ENCODE results near the gene PRND.
"Not testable (repeated sequence)": the region's sequence is repeated elsewhere in the genome, so short reads cannot be mapped to it uniquely, and the experiment has no call there.

The PRND gene

GRCh38 chr20:4721719-4722118 lies at the start of gene PRND:
Gene PRND (plus strand): TSS chr20:4721909. CDS start chr20:4724552, 2,643 bp downstream.
- no peak for DNase-seq (ENCODE audit: low read depth)

DNA sequence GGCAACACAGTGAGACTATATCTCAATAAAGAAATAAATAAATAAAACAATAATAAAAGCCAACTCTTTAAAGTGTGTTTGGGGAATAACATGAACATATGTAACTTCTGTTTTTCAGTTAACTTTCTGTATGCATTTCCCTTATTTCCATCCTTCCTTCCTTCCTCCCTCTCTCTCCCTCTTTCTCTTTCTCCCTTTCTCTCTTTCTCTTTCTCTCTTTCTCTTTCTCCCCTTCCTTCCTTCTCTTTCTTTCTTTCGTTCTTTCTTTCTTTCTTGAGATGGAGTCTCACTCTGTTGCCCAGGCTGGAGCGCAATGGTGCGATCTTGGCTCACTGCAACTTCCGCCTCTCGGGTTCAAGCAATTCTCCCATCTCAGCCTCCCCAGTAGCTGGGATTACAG lies 48.8 kb upstream of the PRND start:
- no peak for DNase-seq (ENCODE audit: low read depth)

GRCh38 chr20:4673371-4674001 lies 48.2 kb upstream of the PRND start:
- DNase-seq (ENCODE audit: low read depth) = no peak

- DNase-seq (ENCODE audit: low read depth) = no peak
Observed at GRCh38 chr20:4674672-4675071, 47.0 kb upstream of the PRND start.

DNA sequence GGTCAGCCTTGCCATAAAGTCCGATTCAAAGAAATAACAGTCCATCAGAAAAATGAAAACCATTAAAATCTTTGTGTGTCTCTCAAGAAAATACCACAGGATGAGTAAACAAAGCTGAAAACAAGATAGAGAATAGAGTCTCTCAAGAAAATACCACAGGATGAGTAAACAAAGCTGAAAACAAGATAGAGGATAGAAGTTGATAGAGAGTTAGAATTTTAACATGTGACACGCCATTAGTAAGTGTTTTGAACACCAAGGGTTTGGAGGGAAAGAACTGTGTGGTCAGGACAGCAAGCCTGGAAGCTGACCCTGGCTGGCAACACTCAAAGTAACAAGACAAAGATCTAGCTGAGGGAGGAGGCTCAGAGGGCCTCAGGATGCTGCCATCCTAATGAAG lies 43.9 kb upstream of the PRND start:
- no peak for DNase-seq (ENCODE audit: low read depth)

DNA sequence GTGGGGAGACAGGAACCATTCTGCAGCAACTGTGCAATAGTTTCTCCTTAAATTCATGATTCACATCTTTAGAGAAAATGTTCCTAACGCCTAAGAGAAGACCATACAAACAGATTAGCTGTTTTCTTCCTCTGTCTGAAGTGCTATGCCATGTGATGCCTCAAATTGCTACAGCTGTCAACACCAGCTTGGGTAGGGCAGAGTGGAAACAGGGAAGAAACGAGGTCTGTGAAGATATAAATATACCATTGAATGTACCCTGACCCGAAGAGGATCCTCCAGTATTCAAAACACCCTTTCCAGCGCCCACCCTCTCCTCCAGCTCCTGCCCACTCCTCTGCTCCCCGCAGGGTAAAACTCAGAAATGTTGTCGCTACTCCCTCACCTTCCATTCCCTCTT lies 40.3 kb upstream of the PRND start:
- DNase-seq (ENCODE audit: low read depth) = no peak

GRCh38 chr20:4681991-4682401 lies 39.7 kb upstream of the PRND start:
- DNase-seq (ENCODE audit: low read depth) = no peak

- DNase-seq (ENCODE audit: low read depth) = no peak
Observed at GRCh38 chr20:4682682-4683081, 39.0 kb upstream of the PRND start.

DNA sequence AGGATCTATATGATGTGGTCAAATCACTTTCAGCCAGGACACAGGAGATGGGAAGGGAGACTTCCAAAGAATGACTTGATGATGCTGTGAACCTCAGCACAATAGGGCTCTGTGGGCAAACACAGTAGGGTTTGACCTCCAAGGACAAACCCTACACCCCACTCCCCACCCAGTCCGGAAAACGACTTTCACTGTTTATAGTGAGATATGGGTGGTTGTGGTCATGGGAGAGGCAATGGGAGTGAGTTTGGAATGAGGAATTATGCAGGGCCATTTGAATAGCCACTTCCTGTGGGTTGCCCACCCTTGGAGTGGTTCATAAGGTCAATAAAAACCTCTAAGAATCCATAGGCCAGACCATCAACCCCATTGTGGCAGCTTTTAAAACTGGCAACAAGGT lies 38.4 kb upstream of the PRND start:
- DNase-seq (ENCODE audit: low read depth) = no peak

- DNase-seq (ENCODE audit: low read depth) = no peak
Observed at GRCh38 chr20:4684837-4685413, 36.8 kb upstream of the PRND start.

DNA sequence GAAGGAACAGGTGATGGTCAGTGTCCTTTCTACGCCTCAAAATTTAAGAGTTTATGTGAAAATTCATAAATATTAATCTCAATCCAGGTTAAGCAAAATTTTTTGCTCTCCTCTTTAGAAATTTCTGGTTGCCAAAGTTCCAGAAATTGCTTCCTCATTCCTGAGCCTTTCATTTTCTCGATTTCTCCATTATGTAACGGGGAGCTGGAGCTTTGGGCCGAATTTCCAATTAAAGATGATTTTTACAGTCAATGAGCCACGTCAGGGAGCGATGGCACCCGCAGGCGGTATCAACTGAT lies 35.8 kb upstream of the PRND start:
- no peak for DNase-seq (ENCODE audit: low read depth)

DNA sequence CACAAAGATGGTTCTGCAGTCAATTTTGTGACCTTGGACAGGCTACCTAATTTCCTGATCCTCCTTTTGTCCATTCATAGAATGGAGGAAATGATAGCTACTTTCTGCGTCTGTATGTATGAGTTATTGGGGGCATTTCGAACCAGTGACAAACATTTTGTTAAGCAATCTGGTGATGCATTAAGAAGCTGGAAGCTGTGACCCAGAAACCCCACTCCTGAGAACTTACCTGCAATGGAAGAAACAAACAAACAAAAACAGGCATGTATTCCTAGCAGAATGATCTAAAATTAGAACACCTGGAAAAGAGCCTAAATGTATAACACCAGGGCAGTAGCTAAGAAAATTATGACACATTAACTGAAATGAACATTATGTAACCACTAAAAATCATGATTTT lies 33.4 kb upstream of the PRND start:
- DNase-seq (ENCODE audit: low read depth) = no peak

DNA sequence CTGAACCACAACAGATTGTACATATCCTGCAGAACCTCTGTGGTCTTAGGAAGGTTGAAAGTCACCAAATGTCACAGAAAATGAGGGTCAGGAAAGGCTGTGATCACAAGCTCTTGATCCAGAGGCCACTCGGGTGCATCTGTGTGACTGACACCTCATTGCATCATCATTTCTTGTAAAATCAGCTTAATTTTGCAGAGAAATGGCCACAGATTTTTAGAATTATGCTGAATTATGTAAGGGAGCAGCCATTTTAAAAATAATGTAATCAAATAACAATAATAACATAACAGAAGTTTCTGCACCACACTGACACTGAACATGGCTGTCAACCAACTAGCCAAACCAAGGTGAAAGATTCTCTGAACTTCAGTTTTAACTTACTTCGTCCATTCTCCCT lies 32.5 kb upstream of the PRND start:
- no peak for DNase-seq (ENCODE audit: low read depth)

DNA sequence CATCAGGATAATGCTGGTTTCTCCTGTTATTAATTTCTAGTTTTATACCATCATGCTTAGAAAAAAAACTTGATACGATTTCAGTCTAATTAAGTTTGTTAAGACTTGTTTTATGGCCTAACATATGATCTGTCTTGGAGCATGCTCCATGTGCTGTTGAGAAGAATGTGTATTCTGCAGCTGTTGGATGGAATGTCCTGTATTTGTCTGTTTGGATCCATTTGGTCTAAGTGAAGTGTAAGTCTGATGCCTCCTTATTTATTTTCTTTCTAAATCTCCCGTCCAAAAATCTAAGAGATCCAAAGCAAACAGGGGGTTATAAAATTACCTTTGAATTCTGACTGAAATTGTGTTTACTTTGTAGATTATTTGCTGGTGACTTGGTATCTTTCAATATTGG lies 30.0 kb upstream of the PRND start:
- DNase-seq (ENCODE audit: low read depth) = no peak

- DNase-seq (ENCODE audit: low read depth) = no peak
Observed at GRCh38 chr20:4694076-4694475, 27.6 kb upstream of the PRND start.

- no peak for DNase-seq (ENCODE audit: low read depth)
Observed at GRCh38 chr20:4697189-4697830, 24.4 kb upstream of the PRND start.

- DNase-seq (ENCODE audit: low read depth) = no peak
Observed at GRCh38 chr20:4697831-4698221, 23.9 kb upstream of the PRND start.

GRCh38 chr20:4699216-4699615 lies 22.5 kb upstream of the PRND start:
- no peak for DNase-seq (ENCODE audit: low read depth)

GRCh38 chr20:4699957-4700356 lies 21.8 kb upstream of the PRND start:
- DNase-seq (ENCODE audit: low read depth) = no peak

- DNase-seq (ENCODE audit: low read depth) = no peak
Observed at GRCh38 chr20:4702562-4703280, 19.0 kb upstream of the PRND start.

GRCh38 chr20:4703281-4703676 lies 18.4 kb upstream of the PRND start:
- no peak for DNase-seq (ENCODE audit: low read depth)

GRCh38 chr20:4706941-4707340 lies 14.8 kb upstream of the PRND start:
- not testable (repeated sequence) for DNase-seq (ENCODE audit: low read depth)

- DNase-seq (ENCODE audit: low read depth) = no peak
Observed at GRCh38 chr20:4708036-4708435, 13.7 kb upstream of the PRND start.

Data from activated T-helper 9 cell treated with anti-CD3 and anti-CD28 coated beads, Interleukin-2, amount 50 U/mL, for 16 hours (primary cell).